Measurements from ENCODE around the gene TBX1.

TBX1 gene

GRCh38 chr22:19739911-19740449 lies 20.6 kb upstream of the TBX1 start:
- no peak for DNase-seq (ENCODE audit: low read depth, low spot score)
- TF ChIP-seq, protein P1, sequence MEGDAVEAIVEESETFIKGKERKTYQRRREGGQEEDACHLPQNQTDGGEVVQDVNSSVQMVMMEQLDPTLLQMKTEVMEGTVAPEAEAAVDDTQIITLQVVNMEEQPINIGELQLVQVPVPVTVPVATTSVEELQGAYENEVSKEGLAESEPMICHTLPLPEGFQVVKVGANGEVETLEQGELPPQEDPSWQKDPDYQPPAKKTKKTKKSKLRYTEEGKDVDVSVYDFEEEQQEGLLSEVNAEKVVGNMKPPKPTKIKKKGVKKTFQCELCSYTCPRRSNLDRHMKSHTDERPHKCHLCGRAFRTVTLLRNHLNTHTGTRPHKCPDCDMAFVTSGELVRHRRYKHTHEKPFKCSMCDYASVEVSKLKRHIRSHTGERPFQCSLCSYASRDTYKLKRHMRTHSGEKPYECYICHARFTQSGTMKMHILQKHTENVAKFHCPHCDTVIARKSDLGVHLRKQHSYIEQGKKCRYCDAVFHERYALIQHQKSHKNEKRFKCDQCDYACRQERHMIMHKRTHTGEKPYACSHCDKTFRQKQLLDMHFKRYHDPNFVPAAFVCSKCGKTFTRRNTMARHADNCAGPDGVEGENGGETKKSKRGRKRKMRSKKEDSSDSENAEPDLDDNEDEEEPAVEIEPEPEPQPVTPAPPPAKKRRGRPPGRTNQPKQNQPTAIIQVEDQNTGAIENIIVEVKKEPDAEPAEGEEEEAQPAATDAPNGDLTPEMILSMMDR (IDR thresholded peaks at IDR 0.05; ENCODE audit: insufficient read depth, low read length, missing control alignments) = no peak
- CTCF ChIA-PET = interaction anchor here (1.0 to 1.5 kb wide), 2 partner anchors 9 to 170 kb away, joined by 3 to 6 read pairs; no protein-coding TSS in a partner anchor
- no peak overlapping the region for H3K4me3 ChIP-seq (ENCODE audit: low read depth, low read length)
- POLR2A ChIA-PET = no interaction called here

DNA sequence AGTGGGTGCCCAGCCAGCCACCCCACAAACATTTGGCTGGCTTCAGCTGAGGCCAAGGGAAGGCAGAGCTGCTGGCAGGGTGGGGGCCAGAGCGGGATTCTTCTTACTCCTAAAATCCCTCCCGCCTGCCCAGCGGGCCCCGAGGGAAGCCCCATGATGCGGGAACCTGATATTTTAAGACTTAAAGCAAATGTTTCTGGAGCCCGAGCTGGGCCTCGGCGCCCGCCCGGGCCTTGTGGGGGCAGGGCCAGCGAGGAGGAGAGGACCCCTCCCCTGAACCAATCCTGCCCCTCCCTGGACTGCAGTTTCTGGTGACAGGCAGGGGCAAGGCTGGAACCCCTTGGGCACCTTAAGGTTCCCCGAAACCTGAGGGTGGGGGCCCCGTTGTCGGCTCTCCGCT lies 20.0 kb upstream of the TBX1 start:
- ChIA-PET CTCF (interaction anchor here (1.0 to 6.9 kb wide), 3 partner anchors 10 to 169 kb away, joined by 3 to 70 read pairs (median 5); no protein-coding TSS in a partner anchor), POLR2A (no interaction called here)
- DNase-seq (ENCODE audit: low read depth, low spot score) = no peak
- H3K4me3 ChIP-seq (ENCODE audit: low read depth, low read length) = no peak overlapping the region
- TF ChIP-seq, protein P1 (IDR thresholded peaks at IDR 0.05; ENCODE audit: insufficient read depth, low read length, missing control alignments) = no peak

DNA sequence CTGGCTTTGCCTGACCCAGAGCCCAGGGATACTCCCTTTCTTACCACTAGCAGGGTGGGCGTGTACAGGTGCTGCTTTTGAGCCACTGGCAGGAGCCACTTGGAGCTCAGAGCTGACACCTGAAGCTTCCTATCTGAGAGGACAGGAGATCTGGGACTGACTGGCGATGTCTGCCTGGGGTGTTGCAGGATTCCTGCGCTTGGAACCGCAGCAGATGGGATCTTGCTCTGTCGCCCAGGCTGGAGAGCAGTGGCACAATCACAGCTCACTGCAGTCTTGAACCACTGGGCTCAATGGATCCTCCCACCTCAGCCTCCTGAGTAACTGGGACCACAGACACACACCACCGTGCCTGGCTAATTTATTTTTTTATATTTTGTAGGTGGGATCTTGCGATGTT lies 19.5 kb upstream of the TBX1 start:
- ChIA-PET CTCF (interaction anchor here (1.0 to 6.9 kb wide), 4 partner anchors 10 to 169 kb away, joined by 3 to 70 read pairs (median 4); no protein-coding TSS in a partner anchor), POLR2A (no interaction called here)
- DNase-seq (ENCODE audit: low read depth, low spot score) = no peak
- H3K4me3 ChIP-seq (ENCODE audit: low read depth, low read length) = no peak overlapping the region
- TF ChIP-seq, protein P1 (IDR thresholded peaks at IDR 0.05; ENCODE audit: insufficient read depth, low read length, missing control alignments) = no peak

- TF ChIP-seq, protein P1 (IDR thresholded peaks at IDR 0.05; ENCODE audit: insufficient read depth, low read length, missing control alignments) = no peak
- DNase-seq (ENCODE audit: low read depth, low spot score) = no peak
- CTCF ChIA-PET = interaction anchor here (1.4 to 6.9 kb wide), 4 partner anchors 9 to 168 kb away, joined by 4 to 70 read pairs (median 4); no protein-coding TSS in a partner anchor
Observed at GRCh38 chr22:19742160-19743066, 18.2 kb upstream of the TBX1 start.

GRCh38 chr22:19743081-19743480 lies 17.5 kb upstream of the TBX1 start:
- no peak overlapping the region for H3K4me3 ChIP-seq (ENCODE audit: low read depth, low read length)
- DNase-seq (ENCODE audit: low read depth, low spot score) = no peak
- ChIA-PET CTCF (interaction anchor here (1.4 to 6.9 kb wide), 3 partner anchors 9 to 167 kb away, joined by 4 to 70 read pairs (median 4); no protein-coding TSS in a partner anchor), POLR2A (no interaction called here)
- TF ChIP-seq, protein P1 (IDR thresholded peaks at IDR 0.05; ENCODE audit: insufficient read depth, low read length, missing control alignments) = no peak

More at GRCh38 chr22:19742160-19743066, 18.2 kb upstream of the TBX1 start:
- H3K4me3 ChIP-seq (ENCODE audit: low read depth, low read length) = no peak overlapping the region
- POLR2A ChIA-PET = no interaction called here

- TF ChIP-seq, protein P1 (IDR thresholded peaks at IDR 0.05; ENCODE audit: insufficient read depth, low read length, missing control alignments) = no peak
- H3K4me3 ChIP-seq (ENCODE audit: low read depth, low read length) = no peak overlapping the region
- CTCF ChIA-PET = interaction anchor here (1.5 to 6.9 kb wide), 2 partner anchors 13 to 167 kb away, joined by 4 to 70 read pairs; no protein-coding TSS in a partner anchor
- no peak for DNase-seq (ENCODE audit: low read depth, low spot score)
- POLR2A ChIA-PET = no interaction called here
Observed at GRCh38 chr22:19743651-19744050, 16.9 kb upstream of the TBX1 start.

Data from AG04449 (cell line).